ENCODE data around the gene ATP6AP2. TPM values are rescaled to one million over a fixed set of nuclear protein-coding genes. Genes with fewer than 3 reads are reported as not detected.

ATP6AP2 gene
- total RNA-seq, 3 donors from 2014 or later (not counting 1 experiment from before 2014, with no cell fraction given), result 94.3 to 102 (median 99.9) TPM

DNA sequence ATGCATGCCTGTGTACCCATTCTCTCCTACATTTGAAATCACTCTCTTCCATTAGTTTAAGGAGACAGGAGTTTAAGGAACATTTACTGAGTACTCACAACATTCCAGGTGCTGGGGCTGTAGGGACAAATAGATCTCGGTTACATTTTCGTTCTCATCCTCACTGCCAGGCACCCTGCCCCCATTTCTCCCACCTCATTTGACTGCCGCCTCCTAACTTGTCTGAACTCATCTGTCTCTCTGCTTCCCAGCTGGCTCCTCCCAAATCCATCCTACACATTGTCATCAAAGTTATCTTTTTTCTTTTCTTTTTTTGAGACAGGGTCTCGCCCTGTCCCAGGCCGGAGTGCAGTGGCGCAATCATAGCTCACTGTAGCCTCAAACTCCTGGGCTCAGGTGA lies 22.7 kb downstream of the ATP6AP2 start:
- H3K36me3 Mint-ChIP-seq, result peaks cover 10% of the 10 kb centered on the region
- 95% methylated on average over 6 of the region's 6 CpGs for WGBS (ENCODE audit: insufficient coverage)
- intact Hi-C loops (cut with micrococcal nuclease), result no loop called here
- no peak overlapping the region for H3K27ac ChIP-seq (ENCODE audit: low read length)
- DNase-seq (no peak), ATAC-seq (no peak)
- TF ChIP-seq, protein P1, sequence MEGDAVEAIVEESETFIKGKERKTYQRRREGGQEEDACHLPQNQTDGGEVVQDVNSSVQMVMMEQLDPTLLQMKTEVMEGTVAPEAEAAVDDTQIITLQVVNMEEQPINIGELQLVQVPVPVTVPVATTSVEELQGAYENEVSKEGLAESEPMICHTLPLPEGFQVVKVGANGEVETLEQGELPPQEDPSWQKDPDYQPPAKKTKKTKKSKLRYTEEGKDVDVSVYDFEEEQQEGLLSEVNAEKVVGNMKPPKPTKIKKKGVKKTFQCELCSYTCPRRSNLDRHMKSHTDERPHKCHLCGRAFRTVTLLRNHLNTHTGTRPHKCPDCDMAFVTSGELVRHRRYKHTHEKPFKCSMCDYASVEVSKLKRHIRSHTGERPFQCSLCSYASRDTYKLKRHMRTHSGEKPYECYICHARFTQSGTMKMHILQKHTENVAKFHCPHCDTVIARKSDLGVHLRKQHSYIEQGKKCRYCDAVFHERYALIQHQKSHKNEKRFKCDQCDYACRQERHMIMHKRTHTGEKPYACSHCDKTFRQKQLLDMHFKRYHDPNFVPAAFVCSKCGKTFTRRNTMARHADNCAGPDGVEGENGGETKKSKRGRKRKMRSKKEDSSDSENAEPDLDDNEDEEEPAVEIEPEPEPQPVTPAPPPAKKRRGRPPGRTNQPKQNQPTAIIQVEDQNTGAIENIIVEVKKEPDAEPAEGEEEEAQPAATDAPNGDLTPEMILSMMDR (IDR thresholded peaks at IDR 0.05), result no peak
- H3K4me3 Mint-ChIP-seq, result no peak overlapping the region
- H3K36me3 ChIP-seq (ENCODE audit: control insufficient read depth, insufficient read depth, low read length), result peaks cover 28% of the 10 kb centered on the region
- no peak overlapping the region for H3K4me3 ChIP-seq (ENCODE audit: low read length)
- no peaks in the 10 kb centered on the region for H3K9me3 ChIP-seq (ENCODE audit: control insufficient read depth, insufficient read depth, low read length)
- H3K27ac Mint-ChIP-seq, result no peak overlapping the region
- H3K27me3 ChIP-seq (ENCODE audit: control insufficient read depth, insufficient read depth, low read length), result no peaks in the 10 kb centered on the region
- H3K4me1 Mint-ChIP-seq, result peaks cover 5 to 12% of the 10 kb centered on the region in 2 donors
- no peaks in the 10 kb centered on the region for H3K4me1 ChIP-seq (ENCODE audit: control insufficient read depth, insufficient read depth, low read length)
- no peaks in the 10 kb centered on the region for H3K27me3 Mint-ChIP-seq (ENCODE audit: low read depth in 2 of 2)
- H3K9me3 Mint-ChIP-seq, result no peaks in the 10 kb centered on the region

DNA sequence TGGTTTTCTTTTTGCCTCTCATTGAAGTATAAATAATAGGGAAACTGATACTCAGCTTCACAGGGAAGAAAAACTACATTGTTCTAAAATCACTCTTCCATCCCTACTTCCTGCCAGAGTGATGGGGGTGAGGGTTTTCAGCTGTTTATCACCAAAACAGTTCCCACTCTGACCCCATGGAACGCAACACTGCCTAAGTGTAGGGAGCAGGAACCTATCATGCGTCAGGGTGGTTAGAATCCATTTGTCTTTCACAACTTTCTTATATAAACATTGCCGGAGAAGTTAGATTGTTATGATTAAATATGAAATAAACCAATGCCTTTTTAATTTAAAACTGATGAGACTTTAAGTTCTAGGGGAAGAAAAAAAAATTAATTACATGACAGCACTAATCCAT lies 26.6 kb downstream of the ATP6AP2 start:
- no peak overlapping the region for H3K4me3 Mint-ChIP-seq
- no peaks in the 10 kb centered on the region for H3K9me3 Mint-ChIP-seq
- TF ChIP-seq, protein P1 (IDR thresholded peaks at IDR 0.05), result no peak
- H3K27me3 ChIP-seq (ENCODE audit: control insufficient read depth, insufficient read depth, low read length), result no peaks in the 10 kb centered on the region
- no peak overlapping the region for H3K4me3 ChIP-seq (ENCODE audit: low read length)
- no peak overlapping the region for H3K27ac ChIP-seq (ENCODE audit: low read length)
- H3K4me1 ChIP-seq (ENCODE audit: control insufficient read depth, insufficient read depth, low read length), result no peaks in the 10 kb centered on the region
- peaks cover 0 to 5% of the 10 kb centered on the region in 2 donors for H3K4me1 Mint-ChIP-seq
- H3K27ac Mint-ChIP-seq, result no peak overlapping the region
- peaks cover 2% of the 10 kb centered on the region for H3K36me3 ChIP-seq (ENCODE audit: control insufficient read depth, insufficient read depth, low read length)
- no CpG with 5 or more reads among the region's 3 CpGs for WGBS (ENCODE audit: insufficient coverage)
- ATAC-seq (no peak), DNase-seq (no peak)
- peaks cover 10% of the 10 kb centered on the region for H3K36me3 Mint-ChIP-seq
- H3K9me3 ChIP-seq (ENCODE audit: control insufficient read depth, insufficient read depth, low read length), result no peaks in the 10 kb centered on the region
- intact Hi-C loops (cut with micrococcal nuclease), result no loop called here
- no peaks in the 10 kb centered on the region for H3K27me3 Mint-ChIP-seq (ENCODE audit: low read depth in 2 of 2)

DNA sequence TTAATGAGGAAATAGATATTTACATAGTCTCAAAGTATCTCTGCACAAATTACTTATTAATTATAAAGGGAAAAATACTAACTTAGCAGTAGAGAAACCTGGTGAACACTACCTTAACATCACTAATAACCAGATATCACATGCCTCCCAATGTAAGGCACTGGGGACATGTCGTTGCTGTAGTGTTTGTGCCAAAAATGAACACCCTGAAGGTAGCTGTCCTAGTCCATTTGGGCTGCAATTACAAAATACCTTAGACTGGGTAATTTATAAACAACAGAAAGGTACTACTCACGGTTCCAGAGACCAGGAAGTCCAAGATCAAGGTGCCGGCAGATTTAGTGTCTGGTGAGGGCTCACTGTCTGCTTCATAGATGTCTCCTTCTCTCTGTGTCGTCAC lies 31.7 kb downstream of the ATP6AP2 start:
- Histone ChIP-seq H3K9me3 (ENCODE audit: control insufficient read depth, insufficient read depth, low read length) (no peaks in the 10 kb centered on the region), H3K4me3 (ENCODE audit: low read length) (no peak overlapping the region), H3K36me3 (ENCODE audit: control insufficient read depth, insufficient read depth, low read length) (no peaks in the 10 kb centered on the region), H3K4me1 (ENCODE audit: control insufficient read depth, insufficient read depth, low read length) (no peaks in the 10 kb centered on the region), H3K27me3 (ENCODE audit: control insufficient read depth, insufficient read depth, low read length) (no peaks in the 10 kb centered on the region), H3K27ac (ENCODE audit: low read length) (no peak overlapping the region)
- no peaks in the 10 kb centered on the region for H3K27me3 Mint-ChIP-seq (ENCODE audit: low read depth in 2 of 2)
- intact Hi-C loops (cut with micrococcal nuclease), result no loop called here
- DNase-seq (no peak), ATAC-seq (no peak)
- H3K9me3 Mint-ChIP-seq, result no peaks in the 10 kb centered on the region
- no peak overlapping the region for H3K4me3 Mint-ChIP-seq
- no peaks in the 10 kb centered on the region for H3K4me1 Mint-ChIP-seq
- no peaks in the 10 kb centered on the region for H3K36me3 Mint-ChIP-seq
- H3K27ac Mint-ChIP-seq, result no peak overlapping the region
- TF ChIP-seq, protein P1 (IDR thresholded peaks at IDR 0.05), result no peak
- 67% methylated on average over 3 of the region's 4 CpGs for WGBS (ENCODE audit: insufficient coverage)

DNA sequence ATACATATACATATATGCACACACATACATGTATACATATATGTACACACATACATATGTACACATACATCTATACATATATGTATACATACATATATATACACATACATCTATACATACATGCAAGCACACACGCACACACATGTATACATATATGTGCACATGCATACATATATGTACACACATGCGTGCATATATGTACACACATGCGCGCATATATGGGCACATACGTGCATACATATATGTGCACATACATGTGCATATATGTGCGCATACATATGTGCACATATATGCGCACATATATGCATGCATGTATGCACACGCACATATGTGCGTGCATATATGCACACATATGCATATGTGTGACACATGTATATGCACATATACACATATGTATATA lies 35.2 kb downstream of the ATP6AP2 start:
- intact Hi-C loops (cut with micrococcal nuclease), result no loop called here
- H3K9me3 Mint-ChIP-seq, result no peaks in the 10 kb centered on the region
- no peaks in the 10 kb centered on the region for H3K4me1 Mint-ChIP-seq
- WGBS (ENCODE audit: insufficient coverage), result 83% methylated on average over 8 of the region's 9 CpGs
- no peaks in the 10 kb centered on the region for H3K36me3 Mint-ChIP-seq
- Histone ChIP-seq H3K27ac (ENCODE audit: low read length) (no peak overlapping the region), H3K36me3 (ENCODE audit: control insufficient read depth, insufficient read depth, low read length) (no peaks in the 10 kb centered on the region), H3K27me3 (ENCODE audit: control insufficient read depth, insufficient read depth, low read length) (no peaks in the 10 kb centered on the region), H3K9me3 (ENCODE audit: control insufficient read depth, insufficient read depth, low read length) (no peaks in the 10 kb centered on the region), H3K4me1 (ENCODE audit: control insufficient read depth, insufficient read depth, low read length) (no peaks in the 10 kb centered on the region), H3K4me3 (ENCODE audit: low read length) (no peak overlapping the region)
- DNase-seq (no peak), ATAC-seq (no peak)
- TF ChIP-seq, protein P1 (IDR thresholded peaks at IDR 0.05), result no peak
- no peak overlapping the region for H3K27ac Mint-ChIP-seq
- no peak overlapping the region for H3K4me3 Mint-ChIP-seq
- no peaks in the 10 kb centered on the region for H3K27me3 Mint-ChIP-seq (ENCODE audit: low read depth in 2 of 2)
